ENCODE results near the gene CD99.
"Not testable (repeated sequence)": the region's sequence is repeated elsewhere in the genome, so short reads cannot be mapped to it uniquely, and the experiment has no call there.

CD99 gene

GRCh38 chrX:2752441-2752840 is 61.3 kb downstream of the CD99 start:
- H3K4me3 ChIP-seq (ENCODE audit: low read length); DNase-seq (ENCODE audit: low read depth, low spot score): not testable (repeated sequence)

- not testable (repeated sequence) for H3K4me3 ChIP-seq (ENCODE audit: low read length); DNase-seq (ENCODE audit: low read depth, low spot score)
Observed at GRCh38 chrX:2755163-2755715, 64.1 kb downstream of the CD99 start.

GRCh38 chrX:2756548-2756947 is 65.5 kb downstream of the CD99 start:
- no peak for DNase-seq (ENCODE audit: low read depth, low spot score)

GRCh38 chrX:2761246-2761645 is 70.2 kb downstream of the CD99 start:
- no peak overlapping the region for H3K4me3 ChIP-seq (ENCODE audit: low read length)
- no peak for DNase-seq (ENCODE audit: low read depth, low spot score)

More at GRCh38 chrX:2756548-2756947, 65.5 kb downstream of the CD99 start:
- no peak overlapping the region for H3K4me3 ChIP-seq (ENCODE audit: low read length)

GRCh38 chrX:2762671-2763070 is 71.6 kb downstream of the CD99 start:
- H3K4me3 ChIP-seq (ENCODE audit: low read length); DNase-seq (ENCODE audit: low read depth, low spot score): not testable (repeated sequence)

- H3K4me3 ChIP-seq (ENCODE audit: low read length); DNase-seq (ENCODE audit: low read depth, low spot score): not testable (repeated sequence)
Observed at GRCh38 chrX:2764766-2765548, 73.9 kb downstream of the CD99 start.

- no peak overlapping the region for H3K4me3 ChIP-seq (ENCODE audit: low read length)
- no peak for DNase-seq (ENCODE audit: low read depth, low spot score)
Observed at GRCh38 chrX:2765549-2765830, 74.4 kb downstream of the CD99 start.

- DNase-seq (ENCODE audit: low read depth, low spot score) = no peak
- no peak overlapping the region for H3K4me3 ChIP-seq (ENCODE audit: low read length)
Observed at GRCh38 chrX:2766906-2767305, 75.8 kb downstream of the CD99 start.

- H3K4me3 ChIP-seq (ENCODE audit: low read length) = no peak overlapping the region
- no peak for DNase-seq (ENCODE audit: low read depth, low spot score)
Observed at GRCh38 chrX:2767631-2768455, 76.7 kb downstream of the CD99 start.

GRCh38 chrX:2769615-2770014 is 78.5 kb downstream of the CD99 start:
- no peak for DNase-seq (ENCODE audit: low read depth, low spot score)
- no peak overlapping the region for H3K4me3 ChIP-seq (ENCODE audit: low read length)

GRCh38 chrX:2773166-2774055 is 82.3 kb downstream of the CD99 start:
- DNase-seq (ENCODE audit: low read depth, low spot score); H3K4me3 ChIP-seq (ENCODE audit: low read length): not testable (repeated sequence)

- no peak for DNase-seq (ENCODE audit: low read depth, low spot score)
- H3K4me3 ChIP-seq (ENCODE audit: low read length) = no peak overlapping the region
Observed at GRCh38 chrX:2774057-2774456, 83.0 kb downstream of the CD99 start.

GRCh38 chrX:2774776-2775175 is 83.7 kb downstream of the CD99 start:
- no peak for DNase-seq (ENCODE audit: low read depth, low spot score)
- no peak overlapping the region for H3K4me3 ChIP-seq (ENCODE audit: low read length)

- not testable (repeated sequence) for DNase-seq (ENCODE audit: low read depth, low spot score)
Observed at GRCh38 chrX:2780472-2781225, 89.6 kb downstream of the CD99 start.

GRCh38 chrX:2781226-2781571 is 90.1 kb downstream of the CD99 start:
- H3K4me3 ChIP-seq (ENCODE audit: low read length) = no peak overlapping the region
- no peak for DNase-seq (ENCODE audit: low read depth, low spot score)

More at GRCh38 chrX:2780472-2781225, 89.6 kb downstream of the CD99 start:
- not testable (repeated sequence) for H3K4me3 ChIP-seq (ENCODE audit: low read length)

GRCh38 chrX:2781698-2782097 is 90.6 kb downstream of the CD99 start:
- DNase-seq (ENCODE audit: low read depth, low spot score) = peak; percentile 19
- H3K4me3 ChIP-seq (ENCODE audit: low read length) = peak overlapping the region; percentile 16

GRCh38 chrX:2782171-2782570 is 91.1 kb downstream of the CD99 start:
- peak; percentile 11 for DNase-seq (ENCODE audit: low read depth, low spot score)
- no peak overlapping the region for H3K4me3 ChIP-seq (ENCODE audit: low read length)

GRCh38 chrX:2782778-2783177 is 91.7 kb downstream of the CD99 start:
- no peak overlapping the region for H3K4me3 ChIP-seq (ENCODE audit: low read length)
- DNase-seq (ENCODE audit: low read depth, low spot score) = no peak

- no peak for DNase-seq (ENCODE audit: low read depth, low spot score)
- no peak overlapping the region for H3K4me3 ChIP-seq (ENCODE audit: low read length)
Observed at GRCh38 chrX:2784026-2784425, 92.9 kb downstream of the CD99 start.

Measured in Jurkat, Clone E6-1 (cell line).